ENCODE data around the gene TK2. TPM values are rescaled to one million over a fixed set of nuclear protein-coding genes. Genes with fewer than 3 reads are reported as not detected.
"Not testable (repeated sequence)": the region's sequence is repeated elsewhere in the genome, so short reads cannot be mapped to it uniquely, and the experiment has no call there.

Gene TK2
- total RNA-seq (ENCODE audit: unreplicated experiment): 4.5 TPM
- long read RNA-seq, full-length matches to known transcripts: 5 of 5 reads
- long read RNA-seq, partial matches to known transcripts: 0 of 5 reads
- long read RNA-seq, other reads (novel, unspliced or antisense): 0 of 5 reads

DNA sequence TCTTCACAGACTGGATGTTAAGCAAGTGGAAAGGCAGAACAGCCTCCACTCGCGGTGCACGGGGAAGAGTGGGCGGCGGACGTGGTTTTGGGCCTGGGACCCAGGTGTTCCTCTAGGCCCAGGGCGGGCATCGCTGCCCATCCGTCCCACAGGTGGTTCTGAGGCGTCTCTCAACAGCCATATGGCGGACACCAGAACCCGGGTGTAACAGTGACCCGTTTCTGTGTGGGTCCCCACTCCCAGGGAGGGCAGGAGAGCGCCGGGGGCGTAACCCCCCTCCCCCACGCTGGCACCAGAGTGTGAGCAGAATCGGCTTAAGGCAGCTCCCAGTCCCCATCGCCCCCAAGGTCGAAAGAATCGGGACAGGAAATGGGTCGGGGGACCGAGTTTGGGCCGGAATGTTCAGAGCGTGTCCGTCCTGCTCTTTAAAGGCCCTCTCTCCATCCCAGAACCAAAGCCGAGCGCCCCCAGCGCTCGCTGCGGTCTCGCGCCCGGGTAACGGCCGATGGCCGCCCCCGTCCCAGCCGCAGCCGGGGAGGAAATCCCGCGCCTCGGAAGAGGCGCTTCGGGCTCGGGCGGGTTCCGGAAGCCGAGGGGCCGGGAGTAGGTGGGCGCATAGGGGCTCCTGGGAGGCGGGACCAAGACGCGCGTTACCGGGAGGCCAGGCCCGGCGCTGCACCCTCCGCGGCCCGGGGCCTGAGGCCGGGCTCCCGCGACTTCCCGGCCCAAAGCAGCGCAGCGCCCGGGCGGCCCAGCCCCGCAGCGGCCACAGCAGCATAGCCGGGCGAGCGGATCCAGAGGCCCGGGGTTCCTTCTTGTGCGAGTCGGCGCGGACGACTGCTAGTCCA is at the start of gene TK2:
TK2 (minus strand) TSS at position 839 of the 848 bp plus-strand sequence; CDS start at position 778, 61 bp downstream.
- DNase-seq: peak; percentile 73
- Mint-ChIP-seq H3K27ac (ENCODE audit: unreplicated experiment) (peak within 1 kb of the TSS; percentile 45), H3K4me3 (ENCODE audit: unreplicated experiment) (peak within 1 kb of the TSS; percentile 68), H3K4me1 (ENCODE audit: low read depth, unreplicated experiment) (peaks cover 14% of the 10 kb centered on the region), H3K9me3 (ENCODE audit: unreplicated experiment) (peaks cover 9% of the 10 kb centered on the region), H3K27me3 (ENCODE audit: unreplicated experiment) (peaks cover 4% of the 10 kb centered on the region), H3K36me3 (ENCODE audit: unreplicated experiment) (no peaks in the 10 kb centered on the region)
- no peak for TF ChIP-seq CTCF (IDR thresholded peaks at IDR 0.05; ENCODE audit: partially characterized antibody, unreplicated experiment)

DNA sequence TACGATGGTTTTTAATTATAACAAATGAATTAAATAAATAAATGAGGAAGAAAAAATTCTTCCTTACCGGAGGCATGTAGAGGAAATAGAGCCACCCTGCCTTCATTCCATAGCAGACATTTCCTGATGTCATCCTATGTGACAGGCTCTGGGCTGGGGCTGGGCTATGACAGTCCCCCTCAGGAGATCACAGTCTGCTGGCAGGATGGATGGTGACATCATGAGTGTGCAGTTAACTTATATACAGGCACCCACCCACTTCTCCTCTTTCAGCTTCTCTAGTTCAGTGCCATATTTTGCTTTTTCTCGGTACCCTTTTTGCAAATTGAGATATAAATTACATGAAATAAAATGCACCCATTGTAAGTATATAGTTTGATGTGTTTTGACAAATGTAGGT is 48.2 kb upstream of the TK2 start:
- Mint-ChIP-seq H3K4me3 (ENCODE audit: unreplicated experiment) (no peak overlapping the region), H3K27me3 (ENCODE audit: unreplicated experiment) (peaks cover 4% of the 10 kb centered on the region), H3K36me3 (ENCODE audit: unreplicated experiment) (no peaks in the 10 kb centered on the region), H3K4me1 (ENCODE audit: low read depth, unreplicated experiment) (no peaks in the 10 kb centered on the region), H3K27ac (ENCODE audit: unreplicated experiment) (no peak overlapping the region), H3K9me3 (ENCODE audit: unreplicated experiment) (no peaks in the 10 kb centered on the region)
- no peak for DNase-seq
- TF ChIP-seq CTCF (IDR thresholded peaks at IDR 0.05; ENCODE audit: partially characterized antibody, unreplicated experiment): no peak

- Mint-ChIP-seq H3K27ac (ENCODE audit: unreplicated experiment) (no peak overlapping the region), H3K4me1 (ENCODE audit: low read depth, unreplicated experiment) (no peaks in the 10 kb centered on the region), H3K36me3 (ENCODE audit: unreplicated experiment) (no peaks in the 10 kb centered on the region), H3K9me3 (ENCODE audit: unreplicated experiment) (no peaks in the 10 kb centered on the region), H3K27me3 (ENCODE audit: unreplicated experiment) (no peaks in the 10 kb centered on the region), H3K4me3 (ENCODE audit: unreplicated experiment) (no peak overlapping the region)
- no peak for DNase-seq
- no peak for TF ChIP-seq CTCF (IDR thresholded peaks at IDR 0.05; ENCODE audit: partially characterized antibody, unreplicated experiment)
Observed at GRCh38 chr16:66596986-66597848, 47.3 kb upstream of the TK2 start.

- H3K9me3 Mint-ChIP-seq (ENCODE audit: unreplicated experiment); H3K27me3 Mint-ChIP-seq (ENCODE audit: unreplicated experiment); H3K36me3 Mint-ChIP-seq (ENCODE audit: unreplicated experiment); DNase-seq; H3K27ac Mint-ChIP-seq (ENCODE audit: unreplicated experiment); H3K4me3 Mint-ChIP-seq (ENCODE audit: unreplicated experiment); H3K4me1 Mint-ChIP-seq (ENCODE audit: low read depth, unreplicated experiment): not testable (repeated sequence)
Observed at GRCh38 chr16:66596559-66596958, 46.6 kb upstream of the TK2 start.

DNA sequence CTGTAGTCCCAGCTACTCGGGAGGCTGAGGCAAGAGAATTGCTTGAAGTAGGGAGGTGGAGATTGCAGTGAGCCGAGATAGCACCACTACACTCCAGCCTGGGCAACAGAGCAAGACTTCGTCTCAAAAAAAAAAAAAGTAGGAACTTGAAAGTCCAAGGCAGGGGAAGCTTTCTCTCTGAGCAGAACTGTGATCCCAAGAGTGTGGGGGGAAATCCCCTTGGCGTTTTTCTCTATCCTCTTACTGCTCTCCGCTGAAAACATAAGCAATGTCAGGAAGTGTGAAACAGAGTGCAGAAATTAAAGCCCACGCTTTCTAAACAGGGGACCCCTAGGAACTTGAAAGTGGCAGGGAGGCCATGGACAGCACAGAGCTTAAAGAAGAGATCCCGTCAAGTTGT is 44.8 kb upstream of the TK2 start:
- Mint-ChIP-seq H3K27me3 (ENCODE audit: unreplicated experiment) (no peaks in the 10 kb centered on the region), H3K4me3 (ENCODE audit: unreplicated experiment) (no peak overlapping the region)

More for the DNA sequence above, 44.8 kb upstream of the TK2 start:
- H3K4me1 Mint-ChIP-seq (ENCODE audit: low read depth, unreplicated experiment): no peaks in the 10 kb centered on the region
- H3K36me3 Mint-ChIP-seq (ENCODE audit: unreplicated experiment): no peaks in the 10 kb centered on the region
- H3K27ac Mint-ChIP-seq (ENCODE audit: unreplicated experiment): no peak overlapping the region
- no peaks in the 10 kb centered on the region for H3K9me3 Mint-ChIP-seq (ENCODE audit: unreplicated experiment)
- TF ChIP-seq CTCF (IDR thresholded peaks at IDR 0.05; ENCODE audit: partially characterized antibody, unreplicated experiment): no peak
- DNase-seq: no peak
